ENCODE data around the gene P2RX3. TPM values are rescaled to one million over a fixed set of nuclear protein-coding genes. Genes with fewer than 3 reads are reported as not detected.

The P2RX3 gene
- total RNA-seq, 1 donor from 2014 or later: not detected

DNA sequence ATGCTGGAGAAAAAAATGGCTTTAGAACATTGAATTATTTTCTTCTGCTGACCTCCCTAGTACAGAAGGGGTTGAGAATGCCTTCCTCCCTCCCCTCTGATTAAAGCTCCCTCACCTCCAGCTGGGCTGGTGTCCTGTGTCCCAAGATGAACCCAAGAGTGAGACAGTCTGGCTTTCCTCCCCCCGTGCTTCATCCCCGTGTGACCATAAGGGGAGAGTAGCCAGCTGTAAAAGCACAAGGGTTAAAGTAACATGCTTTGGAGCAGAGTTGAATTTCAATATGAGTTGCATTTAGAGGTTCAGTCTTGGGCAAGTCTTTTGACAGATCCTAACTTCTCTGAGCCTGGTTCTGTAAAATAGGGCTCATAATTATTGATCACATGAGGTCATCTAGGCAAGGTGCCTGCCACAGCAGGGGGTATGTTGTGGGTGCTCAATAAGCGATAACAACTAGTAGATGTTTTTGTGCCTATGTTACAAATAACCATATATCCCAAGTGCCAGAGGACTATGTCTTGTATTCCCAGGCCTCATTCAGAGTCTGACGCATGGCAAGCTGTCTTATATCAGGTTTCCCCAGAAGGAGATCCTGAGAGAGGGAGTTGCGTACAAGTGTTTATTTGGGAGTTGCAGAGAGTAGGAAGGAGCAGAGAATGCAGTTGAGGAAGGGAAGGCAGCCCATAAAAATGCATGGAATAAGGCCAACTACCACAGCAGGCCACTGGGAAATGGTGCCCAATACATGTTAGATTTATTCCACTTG is 48.2 kb downstream of the P2RX3 start:
- H3K4me3 Mint-ChIP-seq (ENCODE audit: unreplicated experiment): no peak overlapping the region
- no peaks in the 10 kb centered on the region for H3K36me3 Mint-ChIP-seq (ENCODE audit: unreplicated experiment)
- H3K27me3 Mint-ChIP-seq (ENCODE audit: unreplicated experiment): peaks cover 50% of the 10 kb centered on the region
- DNase-seq (ENCODE audit: extremely low spot score, unreplicated experiment): no peak
- H3K27ac Mint-ChIP-seq (ENCODE audit: unreplicated experiment): peak overlapping the region; percentile 68
- TF ChIP-seq, protein P1, sequence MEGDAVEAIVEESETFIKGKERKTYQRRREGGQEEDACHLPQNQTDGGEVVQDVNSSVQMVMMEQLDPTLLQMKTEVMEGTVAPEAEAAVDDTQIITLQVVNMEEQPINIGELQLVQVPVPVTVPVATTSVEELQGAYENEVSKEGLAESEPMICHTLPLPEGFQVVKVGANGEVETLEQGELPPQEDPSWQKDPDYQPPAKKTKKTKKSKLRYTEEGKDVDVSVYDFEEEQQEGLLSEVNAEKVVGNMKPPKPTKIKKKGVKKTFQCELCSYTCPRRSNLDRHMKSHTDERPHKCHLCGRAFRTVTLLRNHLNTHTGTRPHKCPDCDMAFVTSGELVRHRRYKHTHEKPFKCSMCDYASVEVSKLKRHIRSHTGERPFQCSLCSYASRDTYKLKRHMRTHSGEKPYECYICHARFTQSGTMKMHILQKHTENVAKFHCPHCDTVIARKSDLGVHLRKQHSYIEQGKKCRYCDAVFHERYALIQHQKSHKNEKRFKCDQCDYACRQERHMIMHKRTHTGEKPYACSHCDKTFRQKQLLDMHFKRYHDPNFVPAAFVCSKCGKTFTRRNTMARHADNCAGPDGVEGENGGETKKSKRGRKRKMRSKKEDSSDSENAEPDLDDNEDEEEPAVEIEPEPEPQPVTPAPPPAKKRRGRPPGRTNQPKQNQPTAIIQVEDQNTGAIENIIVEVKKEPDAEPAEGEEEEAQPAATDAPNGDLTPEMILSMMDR (IDR thresholded peaks at IDR 0.05): no peak
- peaks cover 20% of the 10 kb centered on the region for H3K4me1 Mint-ChIP-seq (ENCODE audit: unreplicated experiment)
- H3K9me3 Mint-ChIP-seq (ENCODE audit: unreplicated experiment): no peaks in the 10 kb centered on the region

DNA sequence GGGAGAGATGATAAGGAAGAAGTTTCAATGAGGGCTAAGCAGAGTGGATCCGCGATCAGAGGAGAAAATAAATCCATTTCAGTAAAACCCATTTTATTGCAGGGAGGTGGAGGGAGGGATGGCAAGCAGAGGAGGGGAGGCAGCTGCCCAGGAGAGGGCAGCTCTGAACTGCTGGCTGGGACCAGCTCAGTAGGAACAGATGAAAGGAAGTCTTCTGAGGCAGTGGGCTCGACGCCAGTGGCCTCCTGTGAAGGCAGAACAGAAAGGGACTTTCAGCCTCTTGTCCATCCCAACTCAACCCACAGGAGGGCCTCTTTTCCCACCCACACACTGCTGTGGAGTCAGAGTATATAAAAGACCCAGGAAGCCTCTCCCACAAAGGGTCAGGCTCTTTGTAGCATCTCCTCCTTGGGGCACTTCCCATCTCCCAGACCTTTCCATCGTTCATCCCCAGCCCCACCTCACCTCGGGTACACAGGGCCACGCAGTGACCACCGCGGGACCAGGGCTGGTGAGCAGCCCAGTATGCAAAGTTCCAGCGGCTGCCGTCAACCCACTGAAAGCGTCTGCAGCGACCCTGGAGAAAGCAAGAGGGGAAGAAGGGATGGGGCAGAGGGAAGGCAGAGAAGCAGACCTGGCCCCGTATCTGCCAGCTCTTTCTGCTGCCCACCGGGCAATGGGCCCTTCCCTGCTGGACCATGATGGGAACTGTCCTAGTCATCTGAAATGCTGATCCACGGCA is 49.3 kb downstream of the P2RX3 start:
- peaks cover 50% of the 10 kb centered on the region for H3K27me3 Mint-ChIP-seq (ENCODE audit: unreplicated experiment)
- H3K4me1 Mint-ChIP-seq (ENCODE audit: unreplicated experiment): peaks cover 20% of the 10 kb centered on the region
- TF ChIP-seq, protein P1 (IDR thresholded peaks at IDR 0.05): no peak
- no peak overlapping the region for H3K27ac Mint-ChIP-seq (ENCODE audit: unreplicated experiment)
- no peaks in the 10 kb centered on the region for H3K36me3 Mint-ChIP-seq (ENCODE audit: unreplicated experiment)
- H3K9me3 Mint-ChIP-seq (ENCODE audit: unreplicated experiment): no peaks in the 10 kb centered on the region
- H3K4me3 Mint-ChIP-seq (ENCODE audit: unreplicated experiment): no peak overlapping the region
- DNase-seq (ENCODE audit: extremely low spot score, unreplicated experiment): no peak

DNA sequence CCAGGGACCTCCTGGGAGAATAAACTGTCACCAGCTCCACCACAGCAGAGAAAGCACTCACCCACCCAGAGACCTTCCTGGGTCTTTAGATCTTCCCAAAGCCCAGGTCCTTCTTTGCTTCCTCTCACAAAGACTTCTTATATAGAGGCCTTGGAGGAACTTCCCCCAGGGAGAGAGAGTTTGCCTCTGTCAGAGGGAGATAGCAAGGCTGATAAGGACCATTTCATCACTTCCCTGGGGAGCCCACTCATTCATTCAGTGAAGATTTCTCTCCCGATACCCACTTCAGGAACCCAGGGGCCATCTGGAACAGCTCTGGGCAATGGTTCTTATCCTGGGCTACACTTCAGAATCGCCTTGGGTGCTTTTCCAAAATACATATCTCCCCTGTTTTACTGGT is 52.4 kb downstream of the P2RX3 start, which contains the start of gene PRG2:
TSS of gene PRG2 (minus strand) at position 116 of the 400 bp plus-strand sequence. CDS start 706 bp downstream, outside the sequence.
- no peaks in the 10 kb centered on the region for H3K36me3 Mint-ChIP-seq (ENCODE audit: unreplicated experiment)
- peaks cover 18% of the 10 kb centered on the region for H3K4me1 Mint-ChIP-seq (ENCODE audit: unreplicated experiment)
- H3K9me3 Mint-ChIP-seq (ENCODE audit: unreplicated experiment): no peaks in the 10 kb centered on the region
- no peak within 1 kb of the TSS for H3K4me3 Mint-ChIP-seq (ENCODE audit: unreplicated experiment)
- H3K27ac Mint-ChIP-seq (ENCODE audit: unreplicated experiment): no peak within 1 kb of the TSS
- H3K27me3 Mint-ChIP-seq (ENCODE audit: unreplicated experiment): peaks cover 55% of the 10 kb centered on the region
- TF ChIP-seq, protein P1 (IDR thresholded peaks at IDR 0.05): no peak
- no peak for DNase-seq (ENCODE audit: extremely low spot score, unreplicated experiment)

DNA sequence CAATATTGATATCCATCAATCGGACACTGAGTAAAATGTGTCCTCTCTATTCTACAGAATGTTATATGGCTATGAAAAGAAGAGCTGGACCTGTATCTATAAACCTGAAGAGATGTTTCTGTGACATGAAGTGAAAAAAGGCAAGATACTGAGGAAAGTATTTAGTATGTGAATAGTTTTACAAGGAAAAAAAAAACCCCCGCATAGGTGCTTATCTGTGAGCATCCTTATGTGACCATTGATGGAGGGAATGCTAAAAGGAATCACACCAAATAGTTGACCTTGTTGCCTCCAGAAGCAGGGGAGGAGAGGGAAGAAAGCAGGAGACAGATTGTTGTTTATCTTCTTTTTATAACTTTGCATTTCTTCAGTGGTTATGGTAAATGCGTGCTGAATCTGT is 53.0 kb downstream of the P2RX3 start:
- Mint-ChIP-seq H3K9me3 (ENCODE audit: unreplicated experiment) (no peaks in the 10 kb centered on the region), H3K4me3 (ENCODE audit: unreplicated experiment) (no peak overlapping the region), H3K27me3 (ENCODE audit: unreplicated experiment) (peaks cover 50% of the 10 kb centered on the region), H3K4me1 (ENCODE audit: unreplicated experiment) (peaks cover 12% of the 10 kb centered on the region), H3K36me3 (ENCODE audit: unreplicated experiment) (no peaks in the 10 kb centered on the region), H3K27ac (ENCODE audit: unreplicated experiment) (no peak overlapping the region)
- TF ChIP-seq, protein P1 (IDR thresholded peaks at IDR 0.05): no peak
- DNase-seq (ENCODE audit: extremely low spot score, unreplicated experiment): no peak

DNA sequence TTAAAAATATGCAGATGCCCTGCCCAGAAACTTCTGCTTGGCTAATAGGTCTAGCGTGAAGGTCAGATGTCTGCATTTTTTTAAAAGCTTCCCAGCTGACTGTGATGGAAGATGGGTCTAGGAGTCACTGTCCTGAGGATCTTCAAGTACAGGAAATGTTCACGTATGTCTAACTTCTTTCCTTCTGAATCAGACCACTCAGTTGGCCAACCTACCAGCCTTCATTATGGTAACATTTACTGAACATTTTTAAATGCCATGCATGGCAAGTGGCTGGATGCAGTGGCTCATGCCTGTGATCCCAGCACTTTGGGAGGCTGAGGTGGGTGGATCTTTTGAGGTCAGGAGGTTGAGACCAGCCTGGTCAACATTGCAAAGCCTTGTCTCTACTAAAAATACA is 53.4 kb downstream of the P2RX3 start:
- DNase-seq (ENCODE audit: extremely low spot score, unreplicated experiment): no peak
- TF ChIP-seq, protein P1 (IDR thresholded peaks at IDR 0.05): no peak
- Mint-ChIP-seq H3K9me3 (ENCODE audit: unreplicated experiment) (no peaks in the 10 kb centered on the region), H3K36me3 (ENCODE audit: unreplicated experiment) (no peaks in the 10 kb centered on the region), H3K27ac (ENCODE audit: unreplicated experiment) (no peak overlapping the region), H3K4me3 (ENCODE audit: unreplicated experiment) (no peak overlapping the region), H3K27me3 (ENCODE audit: unreplicated experiment) (peaks cover 47% of the 10 kb centered on the region), H3K4me1 (ENCODE audit: unreplicated experiment) (peaks cover 8% of the 10 kb centered on the region)

Data from osteocyte (in vitro differentiated cells).